GM21360 (cell line): ENCODE results near the gene CYP46A1.

Experiments
- ATAC-seq: cut with Tn5 transposase; IDR thresholded peaks from one replicate; pipeline ENCODE4 v1.9.1; 2021; ENCODE audit warnings: mild to moderate bottlenecking, moderate library complexity; ENCODE audit not compliant: unreplicated experiment

CYP46A1 gene

GRCh38 chr14:99727096-99727870 lies 43.2 kb downstream of the CYP46A1 start:
- ATAC-seq, result no peak

- ATAC-seq, result no peak
These were observed 44.3 kb downstream of the CYP46A1 start for GRCh38 chr14:99728231-99728920.

GRCh38 chr14:99728981-99729451 lies 44.9 kb downstream of the CYP46A1 start:
- no peak for ATAC-seq

GRCh38 chr14:99729991-99730875 lies 46.1 kb downstream of the CYP46A1 start:
- ATAC-seq, result peak; percentile 76

GRCh38 chr14:99730876-99731546 lies 46.9 kb downstream of the CYP46A1 start:
- no peak for ATAC-seq

- ATAC-seq, result no peak
These were observed 47.7 kb downstream of the CYP46A1 start for GRCh38 chr14:99731547-99732435.

GRCh38 chr14:99732436-99733210 lies 48.5 kb downstream of the CYP46A1 start:
- no peak for ATAC-seq

- ATAC-seq, result no peak
These were observed 49.1 kb downstream of the CYP46A1 start for GRCh38 chr14:99733211-99733539.

GRCh38 chr14:99733540-99734405 lies 49.7 kb downstream of the CYP46A1 start:
- ATAC-seq, result no peak

- ATAC-seq, result no peak
These were observed 50.4 kb downstream of the CYP46A1 start for GRCh38 chr14:99734406-99735051.

GRCh38 chr14:99735189-99736135 lies 51.4 kb downstream of the CYP46A1 start:
- no peak for ATAC-seq

GRCh38 chr14:99736603-99737371 lies 52.7 kb downstream of the CYP46A1 start:
- ATAC-seq, result no peak

- no peak for ATAC-seq
These were observed 53.4 kb downstream of the CYP46A1 start for GRCh38 chr14:99737451-99737951.

GRCh38 chr14:99737956-99738667 lies 54.0 kb downstream of the CYP46A1 start:
- ATAC-seq, result no peak

GRCh38 chr14:99740411-99740810 lies 56.3 kb downstream of the CYP46A1 start:
- ATAC-seq, result no peak
